Erythroblast (primary cell): ENCODE data around the gene MRPS24.

Experiments used
- GATA1 ChIP-seq: IDR thresholded peaks from 2 replicates; pipeline ENCODE4 v1.6.1; 2011; ENCODE audit warnings: low read depth, mild to moderate bottlenecking, control low read depth, low read length, moderate library complexity
- POLR2A ChIP-seq: IDR thresholded peaks from 2 replicates; pipeline ENCODE4 v1.6.1; 2011; ENCODE audit warnings: mild to moderate bottlenecking, low read length

GRCh38 chr7:43825391-43825808 lies 43.9 kb downstream of the MRPS24 start:
- TF ChIP-seq POLR2A (no peak), GATA1 (no peak)
